PFSK-1 (cell line): ENCODE measurements around the gene LTB4R2.

Source experiments
- FOXP2 ChIP-seq: optimal IDR thresholded peaks from 2 replicates; pipeline ENCODE3; 2011; ENCODE audit warnings: borderline replicate concordance, control low read depth, inconsistent platforms; ENCODE audit not compliant: insufficient read depth; ENCODE audit errors: extremely low read length, extremely low read depth
- POLR2AphosphoS5 ChIP-seq: IDR thresholded peaks from 2 replicates; pipeline ENCODE4 v1.6.1; 2012; ENCODE audit warnings: low read depth, mild to moderate bottlenecking, control low read depth, low read length, moderate library complexity
- SIN3A ChIP-seq: IDR thresholded peaks from 2 replicates; pipeline ENCODE4 v1.6.1; 2012; ENCODE audit warnings: mild to moderate bottlenecking, low read length, moderate library complexity, borderline replicate concordance; ENCODE audit not compliant: insufficient read depth
- TAF1 ChIP-seq: IDR thresholded peaks from 2 replicates; pipeline ENCODE4 v1.6.1; 2012; ENCODE audit warnings: low read length, control low read depth, borderline replicate concordance; ENCODE audit not compliant: insufficient read depth
- TF ChIP-seq, protein P1 (sequence below), 2 experiments: IDR thresholded peaks; 2 replicates each; pipeline versions ENCODE4 v1.6.1 to v1.8.0; 2011 to 2012; ENCODE audit warnings: low read depth in 2 of 2, low read length in 2 of 2, control low read depth in 1 of 2, inconsistent platforms in 1 of 2, mild to moderate bottlenecking in 1 of 2, moderate library complexity in 1 of 2; ENCODE audit not compliant: insufficient read depth in 1 of 2

LTB4R2 gene

DNA sequence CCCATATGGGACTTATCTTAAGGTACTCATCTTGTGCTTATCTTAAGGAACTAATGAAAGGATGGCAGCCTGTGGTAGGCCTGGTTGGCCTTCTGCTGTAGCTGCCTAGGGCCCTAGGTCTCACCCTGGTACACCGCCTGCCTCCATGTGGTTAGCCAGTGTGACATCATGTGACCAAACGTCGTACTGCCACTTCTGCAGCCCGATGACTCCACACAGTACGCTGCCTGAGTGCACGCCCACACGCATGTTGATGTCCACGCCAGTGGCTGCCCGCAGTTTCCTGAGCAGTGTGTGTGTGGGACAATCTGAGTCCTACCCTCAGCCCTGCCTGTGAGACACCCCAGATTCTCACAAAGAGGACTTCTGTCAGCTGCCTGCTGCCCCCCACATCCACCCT, 19.8 kb downstream of the LTB4R2 start:
- TF ChIP-seq, protein P1, sequence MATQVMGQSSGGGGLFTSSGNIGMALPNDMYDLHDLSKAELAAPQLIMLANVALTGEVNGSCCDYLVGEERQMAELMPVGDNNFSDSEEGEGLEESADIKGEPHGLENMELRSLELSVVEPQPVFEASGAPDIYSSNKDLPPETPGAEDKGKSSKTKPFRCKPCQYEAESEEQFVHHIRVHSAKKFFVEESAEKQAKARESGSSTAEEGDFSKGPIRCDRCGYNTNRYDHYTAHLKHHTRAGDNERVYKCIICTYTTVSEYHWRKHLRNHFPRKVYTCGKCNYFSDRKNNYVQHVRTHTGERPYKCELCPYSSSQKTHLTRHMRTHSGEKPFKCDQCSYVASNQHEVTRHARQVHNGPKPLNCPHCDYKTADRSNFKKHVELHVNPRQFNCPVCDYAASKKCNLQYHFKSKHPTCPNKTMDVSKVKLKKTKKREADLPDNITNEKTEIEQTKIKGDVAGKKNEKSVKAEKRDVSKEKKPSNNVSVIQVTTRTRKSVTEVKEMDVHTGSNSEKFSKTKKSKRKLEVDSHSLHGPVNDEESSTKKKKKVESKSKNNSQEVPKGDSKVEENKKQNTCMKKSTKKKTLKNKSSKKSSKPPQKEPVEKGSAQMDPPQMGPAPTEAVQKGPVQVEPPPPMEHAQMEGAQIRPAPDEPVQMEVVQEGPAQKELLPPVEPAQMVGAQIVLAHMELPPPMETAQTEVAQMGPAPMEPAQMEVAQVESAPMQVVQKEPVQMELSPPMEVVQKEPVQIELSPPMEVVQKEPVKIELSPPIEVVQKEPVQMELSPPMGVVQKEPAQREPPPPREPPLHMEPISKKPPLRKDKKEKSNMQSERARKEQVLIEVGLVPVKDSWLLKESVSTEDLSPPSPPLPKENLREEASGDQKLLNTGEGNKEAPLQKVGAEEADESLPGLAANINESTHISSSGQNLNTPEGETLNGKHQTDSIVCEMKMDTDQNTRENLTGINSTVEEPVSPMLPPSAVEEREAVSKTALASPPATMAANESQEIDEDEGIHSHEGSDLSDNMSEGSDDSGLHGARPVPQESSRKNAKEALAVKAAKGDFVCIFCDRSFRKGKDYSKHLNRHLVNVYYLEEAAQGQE (IDR thresholded peaks at IDR 0.05; ENCODE audit: insufficient read depth in 1 of 2, low read depth in 2 of 2, low read length in 2 of 2): no peak
- TF ChIP-seq SIN3A (no peak), TAF1 (no peak), POLR2AphosphoS5 (no peak), FOXP2 (no peak)

DNA sequence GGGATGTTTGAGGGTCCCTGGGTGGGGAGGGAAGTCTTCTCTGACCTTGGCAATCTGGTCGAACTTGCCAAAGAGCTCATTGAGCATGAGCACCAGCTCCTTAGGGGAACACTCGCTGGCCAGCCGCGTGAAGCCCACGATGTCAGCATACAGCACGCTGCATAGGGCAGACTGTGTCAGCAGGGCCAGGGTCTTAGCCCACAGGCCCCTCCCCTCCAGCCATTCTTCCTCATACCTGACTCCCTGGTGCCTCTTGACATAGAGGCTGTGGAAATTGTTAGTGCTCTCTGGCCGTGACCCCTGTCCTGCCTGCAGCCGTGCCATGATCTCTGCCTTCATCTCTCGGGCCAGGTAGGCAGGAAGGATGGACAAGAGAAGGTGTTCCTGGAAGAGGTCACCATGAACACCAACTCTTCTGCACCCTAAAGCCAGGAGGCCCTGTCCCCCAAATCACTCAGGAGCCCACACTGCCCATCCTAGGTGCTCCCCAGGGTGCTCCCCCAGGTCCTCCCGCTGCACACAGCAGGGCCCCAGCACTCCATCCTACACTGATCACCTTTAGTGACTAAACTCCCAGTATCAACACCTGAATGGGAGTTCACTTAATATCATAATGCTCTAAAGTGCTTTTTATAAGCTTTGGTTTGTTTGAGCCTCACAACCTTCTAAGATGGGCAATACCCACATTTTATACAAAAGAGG, 21.2 kb downstream of the LTB4R2 start:
- TF ChIP-seq SIN3A (no peak), FOXP2 (no peak), POLR2AphosphoS5 (no peak), TAF1 (no peak)
- TF ChIP-seq, protein P1 (IDR thresholded peaks at IDR 0.05; ENCODE audit: insufficient read depth in 1 of 2, low read depth in 2 of 2, low read length in 2 of 2): no peak

DNA sequence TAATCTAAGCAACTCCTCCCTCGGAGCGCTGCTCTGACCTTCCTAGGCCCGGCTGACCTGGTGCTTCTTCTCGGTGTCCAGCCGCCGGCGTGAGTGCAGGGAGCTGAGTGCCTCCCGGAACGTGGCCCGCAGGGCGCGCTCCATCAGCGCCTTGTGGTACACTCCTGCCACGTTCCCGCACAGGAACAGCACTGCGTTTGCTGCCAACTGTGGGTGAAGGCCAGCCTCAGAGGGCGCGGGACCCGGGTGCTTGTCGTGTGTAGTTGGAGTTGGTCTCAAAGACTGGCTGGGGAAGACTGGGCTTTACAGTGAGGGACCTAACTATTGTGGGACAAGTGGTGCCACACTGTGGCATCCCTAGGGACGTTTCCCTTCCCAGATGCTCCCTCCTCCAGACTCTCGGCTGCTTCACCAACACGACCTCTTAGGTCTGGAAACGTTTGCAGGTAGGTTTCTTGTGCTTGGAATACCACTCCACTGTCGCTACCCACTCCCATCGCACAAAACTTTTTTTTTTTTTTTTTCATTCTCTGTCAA, 21.9 kb downstream of the LTB4R2 start:
- TF ChIP-seq TAF1: no peak
- no peak for TF ChIP-seq FOXP2
- no peak for TF ChIP-seq POLR2AphosphoS5
- no peak for TF ChIP-seq SIN3A
- TF ChIP-seq, protein P1 (IDR thresholded peaks at IDR 0.05; ENCODE audit: insufficient read depth in 1 of 2, low read depth in 2 of 2, low read length in 2 of 2): no peak

DNA sequence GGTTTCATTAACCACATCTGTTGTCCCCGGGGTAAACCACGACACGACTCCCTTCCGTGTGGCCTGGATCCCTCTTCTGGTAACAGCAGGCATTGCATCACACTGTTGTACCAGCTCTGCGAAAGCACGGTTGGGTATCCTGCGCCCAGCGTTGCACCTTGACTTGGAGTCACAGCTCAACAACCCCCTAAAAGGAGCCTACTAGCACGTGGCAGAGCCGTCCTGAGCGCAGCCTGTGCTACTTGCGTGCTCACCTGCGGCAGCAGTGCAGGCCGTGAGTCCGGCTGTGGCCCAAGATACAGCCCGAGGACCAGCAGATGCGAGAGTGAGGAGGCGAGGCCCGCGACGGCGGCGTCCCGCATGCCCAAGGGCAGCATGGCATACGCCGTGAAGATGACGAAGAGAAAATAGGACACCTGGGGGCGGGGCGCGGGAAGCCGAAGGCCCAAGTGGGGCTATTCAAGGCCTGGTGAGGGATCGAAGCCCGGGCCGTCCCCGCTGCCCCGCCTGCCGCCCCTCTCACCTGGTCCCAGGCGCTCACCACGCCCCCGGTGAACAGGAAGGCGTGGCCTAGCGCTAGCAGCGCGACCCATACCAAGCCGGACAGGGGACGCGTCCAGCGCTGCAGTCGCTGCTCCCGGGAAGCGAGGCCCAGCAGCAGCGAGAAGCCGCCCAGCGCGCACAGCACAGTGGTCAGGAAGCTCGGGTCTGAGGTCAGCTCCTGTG, 22.5 kb downstream of the LTB4R2 start:
- TF ChIP-seq TAF1 (no peak), SIN3A (no peak), FOXP2 (no peak), POLR2AphosphoS5 (no peak)
- TF ChIP-seq, protein P1 (IDR thresholded peaks at IDR 0.05; ENCODE audit: insufficient read depth in 1 of 2, low read depth in 2 of 2, low read length in 2 of 2): no peak
